ENCODE results near the gene BRCC3.

DNA sequence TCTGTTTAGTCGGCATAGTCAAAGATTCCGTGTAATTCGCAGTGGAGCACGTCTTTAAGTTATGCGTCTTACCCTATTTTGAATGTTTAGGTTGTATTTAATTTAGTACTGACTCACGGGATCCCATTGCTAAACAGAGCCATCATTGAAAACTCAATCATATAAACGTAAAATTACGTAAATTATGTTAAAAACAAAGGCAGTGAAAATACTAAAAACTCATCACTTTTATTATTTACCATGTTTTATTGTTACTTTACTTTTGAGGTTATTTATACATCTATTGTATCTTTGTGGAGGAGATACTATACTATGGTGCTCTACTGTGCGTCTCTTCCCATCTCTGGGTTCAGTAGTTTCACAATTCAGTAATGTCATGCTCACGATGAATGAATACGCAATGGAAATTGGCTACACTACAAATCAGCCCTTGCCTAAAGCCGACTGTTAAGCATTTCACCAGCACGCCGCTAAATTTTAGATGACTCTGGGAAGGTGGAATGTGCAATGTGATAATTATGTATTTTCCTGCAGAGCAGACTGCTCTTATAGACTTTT lies 43.7 kb upstream of the BRCC3 start:
- no peak for TF ChIP-seq CTCF (IDR thresholded peaks at IDR 0.05; ENCODE audit: low read depth, low read length, poor library complexity, severe bottlenecking)
- TF ChIP-seq EZH2phosphoT487 (IDR thresholded peaks at IDR 0.05; ENCODE audit: borderline replicate concordance, low read length), result no peak
